ENCODE results near the gene REP15.
"Not testable (repeated sequence)": the region's sequence is repeated elsewhere in the genome, so short reads cannot be mapped to it uniquely, and the experiment has no call there.

The REP15 gene

GRCh38 chr12:27703720-27704452 is 7.6 kb downstream of the REP15 start:
- DNase-seq, result peak; percentile 86

GRCh38 chr12:27705263-27705662 is 9.0 kb downstream of the REP15 start:
- no peak for DNase-seq

- no peak for DNase-seq
Observed at GRCh38 chr12:27707216-27707615, 11.0 kb downstream of the REP15 start.

GRCh38 chr12:27709212-27709931 is 13.1 kb downstream of the REP15 start:
- DNase-seq, result no peak

- peak; percentile 30 for DNase-seq
Observed at GRCh38 chr12:27709932-27710591, 13.8 kb downstream of the REP15 start.

GRCh38 chr12:27710592-27711316 is 14.5 kb downstream of the REP15 start, which contains the start of gene MRPS35:
MRPS35 (plus strand) TSS chr12:27710832; CDS start chr12:27710844, 12 bp downstream.
- DNase-seq, result peak; percentile 95

- DNase-seq, result peak; percentile 42
Observed at GRCh38 chr12:27711317-27711682, 15.1 kb downstream of the REP15 start.

GRCh38 chr12:27711967-27712366 is 15.7 kb downstream of the REP15 start:
- DNase-seq, result no peak

- DNase-seq, result no peak
Observed at GRCh38 chr12:27723212-27723611, 27.0 kb downstream of the REP15 start.

GRCh38 chr12:27730097-27730588 is 33.9 kb downstream of the REP15 start:
- DNase-seq, result no peak

GRCh38 chr12:27732281-27732680 is 36.0 kb downstream of the REP15 start:
- peak; percentile 25 for DNase-seq

GRCh38 chr12:27733052-27733656 is 36.9 kb downstream of the REP15 start:
- DNase-seq, result peak; percentile 46

GRCh38 chr12:27733791-27734190 is 37.5 kb downstream of the REP15 start:
- DNase-seq, result no peak

GRCh38 chr12:27734321-27734720 is 38.1 kb downstream of the REP15 start:
- DNase-seq, result not testable (repeated sequence)

- DNase-seq, result no peak
Observed at GRCh38 chr12:27743601-27744000, 47.4 kb downstream of the REP15 start.

GRCh38 chr12:27745734-27746133 is 49.5 kb downstream of the REP15 start:
- not testable (repeated sequence) for DNase-seq
